K562 treated with DMSO at 1 percent for 48 hours (cell line): ENCODE measurements around the gene NXPE3. TPM values are rescaled to one million over a fixed set of nuclear protein-coding genes. Genes with fewer than 3 reads are reported as not detected.

Experiments used
- total RNA-seq: library from RNA; unstranded; fragments of 300-600 nt; gene quantifications from 2 replicates; pipeline ENCODE4 v1.2.3, GENCODE V29; 2022; ENCODE audit warnings: low replicate concordance; ENCODE audit errors: extremely low read depth

Gene NXPE3
- total RNA-seq, result not detected in 2 replicates

DNA sequence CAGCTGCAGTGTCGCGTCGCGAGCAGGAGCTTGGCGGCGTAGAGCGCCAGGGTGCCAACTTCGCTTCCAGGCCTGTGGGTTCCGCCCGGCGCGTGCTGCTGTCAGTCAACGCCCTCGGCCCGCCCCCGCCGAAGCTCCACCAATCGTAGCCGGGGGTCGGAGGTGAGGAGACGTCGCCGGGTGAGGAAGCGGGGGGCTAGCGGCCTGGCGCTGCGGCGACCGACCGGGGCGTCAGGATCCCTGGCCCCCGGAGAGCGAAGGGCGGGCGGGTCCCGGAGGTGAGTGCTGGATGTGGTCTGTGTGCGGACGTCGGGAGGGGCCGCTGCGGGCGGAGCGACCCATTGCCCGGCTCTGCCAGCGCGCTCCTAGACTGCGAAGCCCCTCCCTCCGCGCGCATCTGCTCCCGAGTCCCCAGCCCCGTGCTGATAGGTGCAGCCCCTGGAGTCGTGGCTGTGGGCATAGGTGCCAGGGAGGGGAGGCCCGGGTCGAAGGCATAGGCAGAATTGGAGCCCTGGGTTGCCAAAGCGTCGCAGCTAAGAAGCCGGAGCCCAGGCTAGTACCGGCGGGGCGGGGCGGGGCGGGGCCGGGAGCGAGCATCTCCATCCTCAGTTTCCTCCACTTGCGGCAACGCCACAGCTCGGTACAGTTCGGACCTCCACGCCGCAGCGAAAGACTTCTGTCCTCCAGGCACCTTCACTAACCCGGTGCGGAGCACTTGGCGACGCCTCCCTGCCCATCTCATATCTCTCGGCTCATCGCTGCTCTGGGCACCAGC is at the start of gene NXPE3:
NXPE3 (plus strand) TSS at position 165 of the 775 bp plus-strand sequence. CDS start 6,386 bp downstream, outside the sequence.

DNA sequence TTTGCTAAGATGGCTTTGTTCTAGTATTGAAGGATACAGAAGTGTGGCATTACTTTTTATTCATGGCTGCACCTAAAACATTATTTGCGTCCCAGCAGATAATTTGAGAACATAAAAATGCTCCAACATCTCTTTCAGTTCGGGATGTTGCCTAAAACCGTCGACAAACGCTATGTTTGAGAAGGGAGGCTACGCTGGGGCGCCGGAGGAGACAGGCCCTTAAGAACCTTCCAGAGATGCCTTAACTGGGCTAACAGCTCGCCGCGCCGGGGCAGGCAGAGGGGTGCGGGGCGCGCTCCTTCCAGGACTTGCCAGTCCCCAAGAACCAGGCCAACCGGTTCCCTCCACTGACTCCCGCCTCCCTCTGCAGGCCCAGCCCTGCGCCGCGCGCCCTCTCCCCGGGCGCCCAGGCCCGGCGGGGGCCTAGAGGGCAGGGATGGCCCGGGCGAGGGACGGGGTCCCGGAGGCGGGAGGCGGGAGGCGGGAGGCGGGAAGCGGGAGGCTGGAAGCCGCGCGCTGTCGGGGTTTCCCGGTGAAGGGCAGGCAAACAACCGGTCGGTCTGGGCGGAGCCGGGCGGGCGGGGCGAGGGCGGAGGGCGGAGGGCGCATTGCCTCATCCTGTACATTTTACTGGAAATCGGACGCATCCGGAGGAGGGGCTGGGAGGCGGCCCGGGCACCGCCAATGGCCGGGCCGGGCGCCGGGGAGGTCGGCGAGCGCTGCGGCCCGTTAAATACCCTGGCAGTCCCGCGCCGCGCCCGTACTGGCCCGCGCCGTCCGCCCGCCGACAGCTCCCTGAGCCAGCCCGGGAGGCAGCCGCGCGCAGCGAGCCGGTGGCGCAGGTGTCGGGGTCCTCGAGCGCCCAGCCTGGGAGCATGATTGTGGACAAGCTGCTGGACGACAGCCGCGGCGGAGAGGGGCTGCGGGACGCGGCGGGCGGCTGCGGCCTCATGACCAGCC is 70.0 kb downstream of the NXPE3 start, which contains the start of gene NFKBIZ:
NFKBIZ (plus strand) TSS at position 761 of the 960 bp plus-strand sequence; CDS start at position 876, 115 bp downstream.

Other genes starting within 250 kb of the NXPE3 start
- gene TRMT10C, start 217.3 kb upstream of the NXPE3 start, total RNA-seq, result not detected in 2 replicates
- not detected in 2 replicates for gene PCNP, start 205.0 kb upstream of the NXPE3 start, total RNA-seq
- gene ZBTB11, start 102.1 kb upstream of the NXPE3 start, total RNA-seq, result not detected in 2 replicates
- gene RPL24, start 92.5 kb upstream of the NXPE3 start, total RNA-seq, result not detected in 2 replicates
- gene CEP97, start 54.6 kb upstream of the NXPE3 start, total RNA-seq, result not detected in 2 replicates
- gene NFKBIZ, start 70.3 kb downstream of the NXPE3 start, total RNA-seq, result not detected in 2 replicates